Fibroblast of peridontal ligament (primary cell): Measurements from ENCODE around the gene TTLL11.

ENCODE experiments used
- DNase-seq: peaks from one replicate; pipeline ENCODE4 v3.0.0-alpha.2; 2010; ENCODE audit errors: extremely low read depth

The TTLL11 gene

DNA sequence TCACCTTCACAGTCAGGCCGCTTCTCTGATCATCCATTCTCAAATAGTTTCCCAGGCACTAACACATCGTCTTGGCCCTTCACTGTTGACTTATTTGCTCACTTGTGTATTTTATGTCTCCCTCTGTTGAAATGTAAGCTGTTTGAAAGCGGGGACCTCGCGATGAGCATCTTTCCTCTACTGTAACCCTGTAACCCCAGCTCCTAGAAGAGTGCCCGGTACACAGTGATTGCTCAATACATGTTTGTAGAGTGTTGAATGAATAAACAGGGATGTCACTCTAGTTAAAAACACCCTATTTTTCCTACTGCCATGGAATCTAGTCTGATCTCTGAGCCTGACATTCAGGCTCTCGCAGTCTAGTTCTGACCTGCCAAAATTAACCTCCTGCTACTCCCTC is 150.8 kb downstream of the TTLL11 start:
- no peak for DNase-seq

GRCh38 chr9:121939643-121940042 is 153.5 kb downstream of the TTLL11 start:
- DNase-seq, result no peak

DNA sequence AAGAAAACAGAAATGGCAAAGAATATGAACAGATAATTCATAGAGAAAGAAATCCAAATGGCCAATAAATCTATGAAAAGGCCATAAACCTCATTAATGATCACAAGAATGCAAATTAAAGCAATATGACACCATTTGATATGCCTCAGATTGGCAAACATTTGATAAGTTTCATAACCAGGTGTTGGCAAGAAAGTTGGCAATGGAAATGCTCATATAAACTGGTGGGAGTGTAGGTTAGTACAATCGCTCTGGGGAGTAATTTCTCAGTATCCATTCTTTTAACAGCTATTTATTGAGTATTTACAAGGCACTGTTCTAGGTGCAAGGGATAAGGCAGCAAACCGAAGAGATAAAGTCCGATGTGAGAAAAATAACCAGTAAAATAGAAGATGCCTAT is 154.5 kb downstream of the TTLL11 start:
- DNase-seq, result no peak

DNA sequence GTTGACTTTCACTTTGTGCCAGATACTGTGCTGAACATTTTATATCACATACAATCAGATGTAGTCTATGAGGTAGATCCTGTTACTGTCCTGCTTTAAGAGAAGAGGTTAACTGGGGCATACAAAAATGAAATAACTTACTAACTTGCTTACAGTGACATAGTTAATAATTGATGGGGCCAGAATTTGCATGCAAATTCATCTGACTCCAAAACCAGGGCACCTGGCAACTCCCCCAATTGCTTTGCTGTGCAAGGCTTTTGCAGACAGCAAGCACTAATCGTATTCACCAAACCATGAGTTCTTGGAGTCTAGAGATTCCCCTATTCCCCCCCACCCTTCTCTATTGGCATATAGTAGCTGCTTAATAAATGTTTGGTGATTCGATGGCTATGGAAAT is 155.9 kb downstream of the TTLL11 start:
- no peak for DNase-seq

DNA sequence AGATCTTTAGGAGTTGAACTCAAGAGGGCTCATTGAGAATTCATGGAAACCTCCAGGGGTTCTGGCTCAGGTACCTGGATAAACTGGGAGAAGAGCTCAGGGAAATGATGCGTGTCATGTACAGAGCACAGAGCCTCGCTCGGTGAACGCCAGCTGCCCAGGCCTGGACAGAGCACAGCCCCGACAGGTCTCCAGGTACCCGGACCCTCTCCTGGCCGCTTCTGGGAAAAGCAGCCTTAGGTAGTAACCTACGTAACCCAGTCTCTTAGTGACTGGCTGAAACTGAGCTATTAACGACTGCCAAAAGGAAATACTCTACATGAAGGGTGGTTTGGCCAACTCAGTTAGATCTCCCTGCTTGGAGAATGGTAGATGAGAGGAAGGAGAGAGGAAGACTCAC is 157.4 kb downstream of the TTLL11 start:
- no peak for DNase-seq

GRCh38 chr9:121930956-121931355 is 162.2 kb downstream of the TTLL11 start:
- no peak for DNase-seq

GRCh38 chr9:121929893-121930875 is 162.9 kb downstream of the TTLL11 start:
- DNase-seq, result peak; percentile 23

GRCh38 chr9:121927636-121928035 is 165.5 kb downstream of the TTLL11 start:
- DNase-seq, result no peak

GRCh38 chr9:121927081-121927480 is 166.0 kb downstream of the TTLL11 start:
- no peak for DNase-seq

GRCh38 chr9:121926351-121926801 is 166.7 kb downstream of the TTLL11 start:
- no peak for DNase-seq

- DNase-seq, result no peak
Measured at GRCh38 chr9:121925935-121926334, 167.2 kb downstream of the TTLL11 start.

- no peak for DNase-seq
Measured at GRCh38 chr9:121924700-121925099, 168.4 kb downstream of the TTLL11 start.

DNA sequence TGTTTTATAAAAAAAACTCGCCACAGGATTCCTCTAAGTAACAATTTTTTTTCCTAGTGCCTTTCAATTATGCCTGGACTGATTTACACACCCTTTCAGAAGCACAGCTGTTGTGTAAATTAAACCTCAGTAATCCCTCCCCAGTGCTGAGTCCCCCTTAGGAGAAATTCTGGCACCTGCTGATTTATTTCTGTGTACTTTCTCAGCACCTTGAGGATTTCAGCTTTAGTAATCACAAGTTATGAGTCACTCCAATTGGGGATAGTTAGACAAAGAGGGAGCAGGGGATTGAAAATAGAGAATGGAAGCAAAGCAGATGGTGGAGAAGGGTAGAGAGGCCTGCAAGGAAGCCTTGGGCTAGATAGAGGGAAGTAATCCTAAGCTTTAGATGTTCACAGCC is 171.7 kb downstream of the TTLL11 start:
- no peak for DNase-seq

DNA sequence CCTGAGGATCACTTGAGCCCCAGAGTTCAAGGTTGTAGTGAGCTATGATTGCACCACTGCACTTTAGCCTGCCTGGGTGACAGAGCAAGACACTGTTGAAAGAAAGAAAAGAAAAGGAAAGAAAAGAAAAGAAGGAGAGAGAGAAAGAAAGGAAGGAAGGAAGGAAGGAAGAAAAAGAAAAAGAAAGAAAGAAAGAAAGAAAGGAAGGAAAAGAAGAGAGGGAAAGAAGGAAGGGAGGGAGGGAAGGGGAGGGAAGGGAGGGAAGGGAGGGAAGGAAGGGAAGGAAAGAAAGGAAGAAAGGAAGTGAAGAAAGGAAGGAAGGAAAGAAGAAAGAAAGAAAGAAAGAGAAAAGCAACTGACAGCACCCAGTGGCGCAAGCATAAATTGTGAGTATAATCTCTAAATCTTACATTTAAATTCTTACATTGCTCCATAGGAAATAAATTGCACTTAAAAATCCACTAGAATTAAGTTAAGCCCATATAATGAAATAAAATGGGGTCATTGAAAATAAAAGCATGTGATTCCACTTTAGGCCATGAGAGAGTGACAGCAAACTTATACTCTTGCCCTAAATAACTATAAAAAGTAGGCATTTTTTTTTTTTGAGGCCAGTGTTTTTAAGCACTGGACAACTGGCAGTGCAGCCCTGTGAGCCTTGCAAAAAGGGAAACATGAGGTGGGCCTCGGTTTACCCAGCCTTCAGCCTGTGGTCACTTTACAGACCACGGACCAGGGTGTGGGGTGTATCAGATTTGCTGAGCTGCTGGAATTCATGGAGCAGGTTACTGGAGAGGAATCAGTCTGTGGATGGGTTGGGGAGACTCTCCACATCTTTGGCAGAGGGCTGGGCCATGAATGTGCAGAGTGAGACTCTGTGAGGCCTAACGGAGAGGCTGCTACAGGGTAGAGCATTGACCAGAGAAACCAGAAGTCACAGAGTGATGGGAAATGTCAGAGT is 175.5 kb downstream of the TTLL11 start:
- no peak for DNase-seq

GRCh38 chr9:121915304-121915625 is 177.8 kb downstream of the TTLL11 start:
- no peak for DNase-seq

DNA sequence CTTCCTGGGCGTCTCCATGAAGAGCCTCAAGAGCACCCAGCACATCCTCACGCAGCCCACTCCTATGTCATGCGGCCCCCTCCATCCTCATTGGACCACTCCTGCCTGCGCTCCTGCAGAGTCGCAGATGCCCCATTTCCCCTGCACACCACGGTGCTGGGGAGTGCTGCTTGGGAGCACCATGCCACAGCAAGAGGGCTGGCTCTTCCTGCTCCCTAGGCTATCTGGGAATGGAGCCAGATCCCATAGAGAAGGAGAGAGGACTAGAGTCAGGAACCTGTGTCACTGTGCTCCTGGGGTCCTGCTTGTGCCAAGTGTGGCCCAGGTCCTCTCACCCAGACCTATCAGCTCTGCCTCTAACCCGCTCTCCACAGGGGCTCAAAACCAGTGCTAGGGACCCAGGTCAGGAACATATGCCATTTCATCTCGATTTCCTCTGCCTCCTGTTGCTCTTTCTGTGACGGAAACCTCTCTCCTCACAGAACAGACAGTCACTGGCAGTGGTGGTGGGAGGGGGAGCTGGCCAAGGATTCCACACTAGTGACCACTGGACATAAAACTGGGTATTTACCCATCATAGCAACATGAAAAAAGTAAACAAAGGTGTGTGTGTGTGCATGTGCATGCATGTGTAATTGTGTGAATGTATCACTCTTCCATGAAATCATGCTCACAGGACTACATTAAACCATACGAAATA is 178.4 kb downstream of the TTLL11 start:
- no peak for DNase-seq

DNA sequence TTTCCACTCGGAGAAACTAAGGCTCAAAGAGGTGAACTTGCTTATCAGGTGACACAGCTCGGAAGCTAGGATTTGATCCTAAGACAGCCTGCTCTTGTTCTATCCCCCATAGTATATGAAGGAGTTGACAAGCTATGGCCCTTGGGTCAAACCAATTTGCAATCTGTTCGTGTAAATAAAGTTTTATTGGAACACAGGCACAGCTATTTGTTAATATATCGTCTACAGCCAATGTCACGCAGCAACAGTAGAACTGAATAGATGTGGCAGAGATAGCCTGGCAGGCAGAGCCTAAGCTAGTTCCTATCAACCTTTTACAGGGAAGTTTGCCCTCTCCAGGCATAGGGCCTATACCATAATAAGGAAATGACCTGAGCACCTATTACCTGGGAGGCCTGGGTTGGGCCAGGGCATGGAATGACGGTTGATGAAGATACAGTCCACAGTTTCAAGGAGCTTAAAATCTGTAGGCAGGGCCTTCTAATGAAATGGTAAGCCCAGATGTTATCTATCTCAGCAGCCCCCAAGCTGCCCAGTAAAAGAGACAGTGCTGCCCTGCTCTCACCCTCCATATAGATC is 179.0 kb downstream of the TTLL11 start:
- DNase-seq, result no peak

- no peak for DNase-seq
Measured at GRCh38 chr9:121912812-121913627, 180.1 kb downstream of the TTLL11 start.

DNA sequence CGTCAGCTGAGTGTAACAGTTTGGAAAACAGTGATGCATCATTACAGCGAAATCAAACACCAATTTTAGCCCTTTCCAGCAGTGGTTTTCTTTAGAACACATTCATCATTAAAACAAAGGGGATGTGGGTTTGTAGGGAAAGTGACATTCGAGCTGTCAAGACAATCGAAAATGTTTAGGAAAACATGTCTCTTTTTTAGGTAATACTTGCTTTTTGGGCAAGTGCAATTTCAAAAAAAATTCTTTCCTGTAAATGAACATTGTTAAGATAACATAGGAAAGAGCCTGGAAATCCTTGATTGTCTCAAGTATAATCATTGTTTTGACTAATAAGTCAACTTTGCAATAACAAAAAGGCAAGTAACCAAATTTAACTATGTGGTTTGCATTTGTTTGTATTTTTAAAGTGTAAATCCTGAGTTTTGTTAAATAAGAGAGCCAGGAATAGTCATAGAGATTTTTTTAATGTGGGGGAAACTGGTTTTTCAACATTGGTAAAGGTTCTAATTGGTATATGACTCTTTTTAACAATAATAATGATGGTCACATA is 182.5 kb downstream of the TTLL11 start:
- peak; percentile 68 for DNase-seq

DNA sequence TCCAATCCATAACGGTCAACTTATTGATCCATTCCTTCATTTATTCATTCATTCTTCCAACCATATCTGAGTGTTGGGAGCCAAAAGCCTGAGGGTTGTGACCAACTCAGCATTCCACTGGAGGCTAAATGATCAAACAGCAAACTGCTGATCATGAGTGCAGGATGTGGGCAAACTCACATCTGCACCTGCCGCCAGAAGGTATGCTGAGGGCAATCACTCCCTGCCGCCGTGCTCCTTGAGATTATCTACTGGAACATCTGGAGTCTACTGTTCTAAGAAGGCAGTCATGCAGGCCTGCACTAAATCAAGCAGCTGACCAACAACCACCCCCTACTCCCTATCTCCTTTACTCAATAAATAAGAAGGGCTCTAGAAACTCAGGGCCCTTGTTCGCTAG is 184.0 kb downstream of the TTLL11 start:
- DNase-seq, result no peak
